Activated CD4-positive, alpha-beta T cell treated with anti-CD3 and anti-CD28 coated beads, Interleukin-2, amount 50 U/mL, for 24 hours (primary cell): ENCODE measurements around the gene RGS10.
"Not testable (repeated sequence)": the region's sequence is repeated elsewhere in the genome, so short reads cannot be mapped to it uniquely, and the experiment has no call there.

Experiments
- DNase-seq, 2 donors: peaks; one replicate each; pipeline ENCODE4 v3.0.0-alpha.2; 2020; ENCODE audit warnings: low read depth in 1 of 2, low spot score in 1 of 2

The RGS10 gene

DNA sequence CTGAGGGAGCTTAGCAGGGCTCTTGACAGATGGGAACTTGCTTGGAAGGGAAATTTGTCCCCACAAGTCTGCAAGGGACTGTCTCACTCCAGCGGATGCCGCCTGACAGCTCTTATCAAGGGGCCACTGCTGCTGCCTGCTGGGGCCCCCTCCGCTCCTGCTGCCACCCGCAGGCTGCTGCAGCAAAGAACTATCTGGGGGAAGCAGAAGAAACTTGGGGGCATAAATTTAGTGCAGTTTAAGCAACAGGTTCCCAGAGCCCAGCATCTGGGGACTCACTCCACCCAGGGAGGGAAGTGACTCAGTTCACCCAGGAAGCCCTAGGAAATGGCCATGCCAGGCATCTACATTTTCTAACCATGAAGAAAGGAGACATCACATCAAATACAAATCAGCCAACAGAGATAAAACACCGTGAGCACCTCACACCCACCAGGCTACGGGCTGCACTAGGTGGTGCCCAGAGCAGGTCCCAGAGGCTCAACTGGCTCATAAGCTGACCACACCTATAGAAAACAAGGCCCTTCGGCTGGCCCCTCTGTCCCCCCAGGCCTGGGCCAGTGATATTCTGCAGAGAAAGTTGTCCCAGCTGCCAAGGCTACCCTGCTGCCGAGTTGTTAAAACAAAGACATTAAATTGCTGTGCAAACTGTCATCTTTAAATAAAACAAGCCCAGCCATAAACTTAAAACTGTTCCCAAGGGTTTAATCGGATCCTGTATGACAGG, 3.7 kb downstream of the RGS10 start:
- no peak for DNase-seq

DNA sequence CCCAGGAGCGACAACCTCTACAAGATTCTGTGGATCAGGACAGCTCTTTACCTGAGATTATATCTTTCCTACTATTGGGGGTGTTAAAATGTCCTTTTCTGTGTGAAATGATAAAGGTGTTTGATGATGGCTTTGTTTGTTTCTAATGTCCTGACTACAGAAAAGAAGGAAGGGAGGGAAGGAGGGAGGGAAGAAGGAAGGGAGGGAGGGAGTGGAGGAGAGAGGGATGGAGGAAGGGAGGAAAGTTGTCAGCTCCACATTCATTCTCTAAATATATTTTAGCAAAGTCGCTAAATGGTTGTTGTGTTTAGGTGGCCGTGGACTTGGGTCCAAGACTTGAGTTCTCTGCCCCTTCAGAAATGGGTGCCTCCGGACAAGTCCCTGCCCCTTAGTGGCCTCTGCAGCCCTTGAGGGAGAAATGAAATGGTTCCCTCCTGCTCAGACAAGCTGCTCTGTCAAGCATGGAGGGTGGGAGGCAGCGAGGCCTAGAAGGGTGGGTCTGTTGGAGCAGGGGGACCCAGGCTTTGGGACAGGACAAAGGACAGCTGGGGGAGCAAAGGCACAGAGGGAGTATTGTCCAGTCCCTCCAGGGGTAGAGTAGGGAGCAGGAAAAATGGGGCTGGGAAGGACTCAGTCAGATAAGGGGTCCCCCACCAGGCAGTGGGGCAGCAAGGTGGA, 4.4 kb downstream of the RGS10 start:
- DNase-seq: no peak

DNA sequence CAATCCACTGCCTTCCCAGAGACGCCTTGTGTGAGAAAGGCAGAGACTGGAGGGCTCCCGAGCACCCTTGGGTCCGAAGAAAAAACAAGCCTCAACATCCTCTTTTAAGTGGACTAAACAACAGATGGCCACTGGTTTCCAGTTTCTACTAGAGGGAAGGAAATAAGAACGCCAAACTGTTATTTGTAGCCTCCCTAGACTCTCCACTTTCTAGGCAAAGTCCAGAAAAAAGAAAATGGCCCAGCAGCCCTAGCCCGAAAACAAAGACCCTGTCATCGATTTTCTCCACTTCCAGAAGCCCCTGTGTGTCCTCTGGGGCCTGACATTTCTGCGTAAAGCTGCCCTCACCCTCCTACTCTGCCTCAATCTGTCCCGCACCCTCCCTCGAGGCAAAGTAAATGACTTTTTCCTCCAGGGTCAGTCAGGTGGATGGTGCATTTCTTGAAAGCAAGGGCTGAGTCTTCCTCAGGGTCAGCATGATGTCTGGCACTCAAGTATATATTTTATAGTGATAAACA, 6.0 kb downstream of the RGS10 start:
- no peak for DNase-seq

DNA sequence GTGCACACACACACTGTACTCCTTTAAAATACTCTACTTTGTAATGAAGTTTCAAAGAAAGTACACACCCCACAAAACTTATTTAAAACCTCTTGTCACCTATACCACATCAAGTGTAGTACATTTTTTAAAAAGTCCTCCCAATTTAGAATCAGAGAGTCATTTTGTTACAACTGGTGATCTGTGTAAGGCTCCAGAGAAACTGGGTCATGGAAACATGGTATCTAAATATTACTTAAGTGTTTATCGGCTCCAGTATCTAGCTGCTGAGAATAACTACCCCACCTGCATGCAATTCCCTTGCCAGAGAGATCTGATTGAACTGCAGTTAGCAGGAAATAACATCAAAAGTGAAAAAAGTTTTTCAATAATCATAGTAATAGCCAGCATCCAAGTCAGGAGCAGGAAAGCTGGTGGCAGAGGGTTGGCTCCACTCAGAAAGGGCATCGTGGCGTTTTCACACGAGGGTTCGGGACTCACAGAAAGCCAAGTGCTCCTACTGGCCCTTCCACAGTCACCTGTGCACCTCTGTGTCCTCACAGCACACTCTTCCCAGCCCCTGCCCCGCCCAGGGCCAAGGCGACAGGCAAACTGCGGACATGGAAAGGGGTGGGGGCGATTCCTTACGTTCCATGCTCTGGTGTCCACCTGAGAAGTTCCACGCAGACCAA, 6.5 kb downstream of the RGS10 start:
- DNase-seq: no peak

DNA sequence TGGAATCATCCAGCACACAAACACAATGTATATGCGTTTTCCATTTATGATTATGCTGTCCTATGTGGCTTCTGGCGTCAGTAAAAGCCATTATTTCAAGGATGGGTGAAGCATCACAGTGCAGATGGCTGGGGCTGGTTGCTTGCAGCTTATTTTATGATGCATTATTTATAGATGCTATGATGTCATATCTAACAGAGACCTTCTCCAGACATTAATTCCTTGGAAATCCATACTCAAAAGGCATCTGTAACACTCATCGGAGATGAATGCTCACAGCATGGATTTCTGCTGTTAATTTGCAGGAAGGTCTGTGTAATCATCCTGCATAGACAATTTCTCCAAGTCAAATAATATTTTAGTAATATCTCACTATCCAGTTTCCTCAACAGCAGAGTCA, 7.2 kb downstream of the RGS10 start:
- no peak for DNase-seq

DNA sequence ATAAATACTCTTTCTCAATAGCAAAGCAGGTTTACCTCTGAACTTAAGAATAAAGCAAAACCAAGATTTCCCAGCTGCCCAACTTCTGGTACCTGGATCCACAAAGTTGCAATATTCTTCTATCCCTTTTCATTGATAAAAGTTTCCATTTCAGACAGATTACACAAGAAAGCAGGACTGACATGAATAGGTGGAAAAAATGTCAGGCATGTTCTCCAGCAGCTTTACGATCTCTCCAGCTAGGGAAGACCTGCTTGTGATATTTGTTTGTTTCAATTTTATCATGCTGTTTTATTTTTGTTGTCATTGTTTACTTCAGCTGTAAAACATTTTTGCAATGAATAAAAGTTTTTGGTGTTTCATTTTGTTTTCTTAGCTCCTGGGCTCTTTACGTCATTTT, 9.0 kb downstream of the RGS10 start:
- no peak for DNase-seq

DNA sequence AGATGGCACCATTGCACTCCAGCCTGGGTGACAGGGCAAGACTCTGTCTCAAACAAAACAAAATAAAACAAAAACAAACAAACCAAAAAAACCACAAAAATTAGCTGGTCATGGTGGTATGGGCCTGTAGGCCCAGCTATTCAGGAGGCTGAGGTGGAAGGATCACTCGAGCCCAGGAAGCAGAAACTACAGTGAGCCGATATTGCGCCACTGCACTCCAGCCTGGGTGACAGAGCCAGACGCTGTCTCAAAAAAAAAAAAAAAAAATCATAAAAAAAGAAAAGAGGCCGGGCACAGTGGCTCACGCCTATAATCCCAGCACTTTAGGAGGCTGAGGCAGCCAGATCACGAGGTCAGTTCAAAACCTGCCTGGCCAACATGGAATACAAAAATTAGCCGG, 9.7 kb downstream of the RGS10 start:
- DNase-seq: not testable (repeated sequence)

DNA sequence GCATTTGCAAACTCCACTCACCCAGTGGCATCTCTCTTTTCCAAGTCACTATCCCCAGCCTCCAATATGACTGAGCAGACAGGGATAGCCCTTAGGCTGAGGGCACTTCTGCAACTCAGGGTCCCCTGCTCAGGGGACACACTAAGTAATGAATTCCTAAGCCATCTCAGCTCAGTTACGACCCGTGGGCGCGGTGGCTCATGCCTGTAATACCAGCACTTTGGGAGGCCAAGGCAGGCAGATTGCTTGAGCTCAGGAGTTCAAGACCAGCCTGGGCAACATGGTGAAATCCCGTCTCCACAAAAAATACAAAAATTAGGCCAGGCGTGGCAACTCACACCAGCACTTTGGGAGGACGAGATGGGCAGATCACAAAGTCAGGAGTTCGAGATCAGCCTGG, 10.3 kb downstream of the RGS10 start:
- not testable (repeated sequence) for DNase-seq

DNA sequence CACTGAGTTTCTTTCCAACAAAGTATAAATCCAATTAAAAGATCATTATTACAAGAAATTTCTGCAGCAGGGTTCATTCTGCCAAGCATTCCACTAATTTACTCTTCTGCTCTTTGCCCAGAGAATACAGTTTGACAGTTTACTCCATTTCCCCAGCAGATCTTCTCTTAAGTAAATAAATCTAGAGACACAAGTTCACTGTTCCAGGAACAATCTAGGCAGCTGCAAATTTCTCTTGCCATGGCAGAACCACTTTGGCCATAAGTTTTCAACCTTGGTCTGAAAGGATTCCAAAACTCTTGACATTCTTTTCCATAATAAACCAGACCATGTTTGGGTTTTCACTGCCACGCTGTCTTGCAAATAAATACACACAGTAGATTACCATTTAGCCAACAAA, 11.5 kb downstream of the RGS10 start:
- no peak for DNase-seq

DNA sequence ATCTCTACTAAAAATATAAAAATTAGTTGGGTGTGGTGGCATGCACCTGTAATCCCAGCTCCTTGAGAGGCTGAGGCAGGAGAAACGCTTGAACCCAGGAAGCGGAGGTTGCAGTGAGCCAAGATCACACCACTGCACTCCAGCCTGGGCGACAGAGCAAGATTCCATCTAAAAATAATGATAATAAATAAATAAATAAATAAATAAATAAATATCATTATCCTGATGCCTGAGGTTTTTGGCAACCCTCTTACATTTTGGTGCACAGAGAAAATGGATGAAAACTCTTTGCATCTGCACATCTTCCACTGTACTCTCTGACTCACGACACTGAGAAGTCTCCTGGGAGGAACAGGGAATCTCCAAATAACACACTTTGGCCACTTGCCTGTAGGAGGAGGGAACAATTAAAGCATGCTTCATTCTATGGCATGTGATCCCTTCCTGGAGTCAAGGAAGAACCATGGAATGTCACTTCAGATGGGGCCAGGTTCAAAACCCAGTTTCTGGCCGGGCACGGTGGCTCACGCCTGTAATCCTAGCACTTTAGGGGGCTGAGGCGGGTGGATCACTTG, 13.8 kb downstream of the RGS10 start:
- DNase-seq: not testable (repeated sequence)

DNA sequence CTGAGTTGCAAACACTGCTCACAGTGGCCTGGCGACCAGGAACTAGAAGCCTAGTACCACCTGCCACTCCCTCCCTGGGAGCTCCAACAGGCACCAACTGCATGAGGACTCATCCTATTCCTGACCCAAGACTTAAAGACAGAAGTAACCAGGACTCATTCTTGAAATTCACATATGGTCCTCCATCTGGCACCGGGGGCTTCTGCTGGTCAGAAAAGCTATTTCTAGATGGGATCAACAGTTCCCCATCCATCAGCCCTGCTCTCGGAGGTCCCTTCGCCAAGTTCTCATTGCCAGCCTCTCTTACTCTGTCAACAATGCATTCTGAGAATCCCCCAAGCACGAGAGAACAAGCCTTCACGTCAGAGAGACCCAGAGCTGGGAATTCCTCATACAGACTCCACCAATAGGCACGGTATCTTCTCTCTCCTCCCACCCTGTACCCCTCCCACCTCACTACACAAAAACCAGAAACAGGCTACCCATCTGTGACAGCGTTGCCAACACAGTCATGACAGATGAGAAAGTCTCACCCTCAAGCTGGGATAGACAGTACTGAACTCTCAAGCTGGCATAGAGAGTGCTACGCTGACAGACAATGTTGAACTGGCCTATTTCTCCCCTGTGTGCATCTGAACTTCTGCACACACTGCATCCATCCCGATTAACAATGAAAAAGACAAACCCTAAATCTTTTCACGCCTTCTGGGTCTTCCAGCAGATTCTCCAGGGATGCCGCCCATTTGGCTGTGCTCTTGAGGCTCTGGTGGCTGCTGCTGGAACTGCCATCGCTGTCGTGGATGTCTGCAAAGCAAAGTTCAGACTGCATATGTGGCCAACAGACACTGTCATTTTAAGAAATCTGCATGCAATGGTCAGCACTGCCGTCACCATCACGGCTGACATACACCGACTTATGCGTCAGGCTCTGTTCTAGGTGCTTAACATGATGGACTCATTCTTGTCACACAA, 15.6 kb downstream of the RGS10 start:
- DNase-seq: no peak

DNA sequence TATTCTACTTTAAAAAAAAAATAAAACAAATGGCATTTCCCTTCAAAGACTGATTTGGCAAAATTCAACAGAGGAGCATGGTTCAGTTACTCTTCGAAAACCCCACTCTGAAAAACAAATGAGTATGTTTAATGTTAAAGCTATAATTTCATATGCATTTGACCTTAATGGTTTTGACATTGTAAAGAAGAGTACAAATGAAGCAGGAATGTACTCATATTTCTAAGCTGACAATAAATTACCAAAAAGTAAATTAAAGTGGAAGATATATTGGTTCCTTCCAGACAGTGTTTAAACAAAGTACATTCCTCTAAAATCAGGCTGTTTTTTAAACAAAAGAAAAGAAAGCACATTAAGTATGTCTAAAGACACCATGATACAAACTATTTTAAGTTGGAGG, 16.4 kb downstream of the RGS10 start:
- DNase-seq: no peak

DNA sequence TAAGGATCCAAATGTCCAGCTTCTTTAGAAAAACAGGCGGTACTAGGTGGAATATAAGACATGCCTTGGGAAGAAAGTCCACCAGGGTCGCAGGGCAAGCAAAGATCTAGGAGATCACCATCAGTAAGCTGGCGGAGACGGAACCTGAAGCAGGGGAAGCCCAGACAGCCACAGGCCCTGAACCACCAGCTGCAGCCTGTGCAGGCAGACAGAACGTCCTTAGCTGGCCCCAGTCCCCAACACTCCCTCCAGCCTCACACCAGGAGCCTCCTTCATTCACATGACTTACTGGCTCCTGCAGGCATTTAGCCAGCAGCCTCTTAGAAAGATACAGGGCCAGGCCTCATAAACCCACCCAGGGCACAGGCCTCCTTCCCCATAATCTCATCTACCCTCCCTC, 17.4 kb downstream of the RGS10 start:
- no peak for DNase-seq

DNA sequence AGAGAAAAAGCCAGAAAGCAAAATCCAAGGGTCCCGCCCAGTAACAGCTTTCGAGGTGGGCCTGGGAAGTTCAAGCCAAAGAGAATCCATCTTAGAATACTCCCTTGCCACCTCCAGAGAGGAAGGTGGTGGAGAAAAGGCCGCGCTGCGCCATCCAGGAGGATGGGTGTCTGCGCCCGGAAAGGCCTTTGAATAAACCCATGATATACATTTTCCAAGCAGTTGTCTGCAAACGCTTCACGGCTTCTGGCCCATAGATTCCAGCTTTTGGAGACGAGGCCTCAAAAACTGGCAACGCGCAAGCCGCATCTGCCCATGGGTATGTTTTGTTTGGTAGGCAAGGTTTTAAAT, 17.8 kb downstream of the RGS10 start:
- DNase-seq: no peak

DNA sequence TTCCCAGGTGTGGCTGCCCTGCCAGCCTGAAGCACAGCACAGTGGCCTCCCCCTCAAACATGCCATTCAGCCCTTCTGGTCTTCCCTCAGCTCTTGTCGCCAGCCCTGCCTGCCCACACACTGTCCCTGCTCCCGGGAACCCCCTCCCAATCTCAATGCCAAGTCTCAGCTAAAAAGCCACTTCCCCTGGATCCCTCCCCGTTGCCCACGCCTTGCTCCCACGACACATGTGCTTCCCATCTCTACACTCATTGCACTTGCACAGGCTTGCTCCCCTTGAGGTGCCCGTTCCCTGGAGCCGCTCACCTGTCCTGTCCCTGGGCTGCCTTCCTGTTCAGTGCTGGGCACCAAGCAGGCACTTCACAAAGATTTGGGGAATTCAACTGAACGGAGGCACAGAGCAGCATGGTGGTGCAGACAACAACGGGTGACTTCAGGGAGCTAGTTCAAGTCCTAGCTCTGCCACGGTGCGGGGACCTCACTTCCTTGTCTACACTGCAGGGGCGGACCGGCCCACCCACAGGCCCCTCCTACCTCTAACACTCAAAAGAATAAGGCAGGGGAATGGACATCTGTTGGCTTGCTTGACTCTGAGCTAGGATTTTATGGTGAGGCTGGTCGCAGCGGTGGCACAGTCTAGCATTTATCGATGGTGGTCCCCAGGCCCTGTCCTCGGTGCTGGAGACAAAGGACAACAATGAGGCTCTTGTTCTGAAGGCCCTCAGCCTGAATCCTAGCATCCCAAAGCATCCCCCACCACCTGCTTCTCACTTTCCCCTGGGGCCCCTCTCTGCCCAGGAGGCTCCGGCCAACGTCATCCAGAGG, 18.4 kb downstream of the RGS10 start:
- no peak for DNase-seq

DNA sequence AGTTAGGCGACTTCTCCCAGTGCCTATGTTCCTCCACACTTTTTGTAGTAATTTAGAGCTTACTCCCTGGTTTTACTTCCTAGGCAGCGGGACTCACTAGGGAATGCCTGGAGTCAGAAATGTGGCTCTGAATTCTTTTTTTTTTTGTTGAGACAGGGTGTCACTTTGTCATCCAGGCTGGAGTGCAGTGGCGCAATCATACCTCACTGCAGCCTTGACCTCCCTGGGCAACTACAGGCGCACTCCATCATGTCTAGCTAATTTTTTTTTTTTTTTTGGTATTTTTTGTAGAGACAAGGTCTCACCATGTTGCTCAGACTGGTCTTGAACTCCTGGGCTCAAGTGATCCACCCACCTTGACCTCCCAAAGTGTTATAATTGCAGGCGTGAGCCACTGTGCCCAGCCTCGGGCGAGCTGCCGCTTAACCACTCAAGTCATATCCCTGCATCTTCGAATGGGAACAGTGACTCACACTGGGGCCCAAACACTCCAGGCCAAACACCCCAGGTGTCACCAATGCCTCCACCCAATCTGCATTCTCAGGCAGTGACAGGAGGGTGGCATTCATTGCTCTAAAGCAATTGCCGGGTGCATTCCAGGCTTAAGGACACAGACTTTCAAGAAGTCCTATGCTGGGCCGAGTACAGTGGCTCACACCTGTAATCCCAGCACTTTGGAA, 19.6 kb downstream of the RGS10 start:
- DNase-seq: no peak

DNA sequence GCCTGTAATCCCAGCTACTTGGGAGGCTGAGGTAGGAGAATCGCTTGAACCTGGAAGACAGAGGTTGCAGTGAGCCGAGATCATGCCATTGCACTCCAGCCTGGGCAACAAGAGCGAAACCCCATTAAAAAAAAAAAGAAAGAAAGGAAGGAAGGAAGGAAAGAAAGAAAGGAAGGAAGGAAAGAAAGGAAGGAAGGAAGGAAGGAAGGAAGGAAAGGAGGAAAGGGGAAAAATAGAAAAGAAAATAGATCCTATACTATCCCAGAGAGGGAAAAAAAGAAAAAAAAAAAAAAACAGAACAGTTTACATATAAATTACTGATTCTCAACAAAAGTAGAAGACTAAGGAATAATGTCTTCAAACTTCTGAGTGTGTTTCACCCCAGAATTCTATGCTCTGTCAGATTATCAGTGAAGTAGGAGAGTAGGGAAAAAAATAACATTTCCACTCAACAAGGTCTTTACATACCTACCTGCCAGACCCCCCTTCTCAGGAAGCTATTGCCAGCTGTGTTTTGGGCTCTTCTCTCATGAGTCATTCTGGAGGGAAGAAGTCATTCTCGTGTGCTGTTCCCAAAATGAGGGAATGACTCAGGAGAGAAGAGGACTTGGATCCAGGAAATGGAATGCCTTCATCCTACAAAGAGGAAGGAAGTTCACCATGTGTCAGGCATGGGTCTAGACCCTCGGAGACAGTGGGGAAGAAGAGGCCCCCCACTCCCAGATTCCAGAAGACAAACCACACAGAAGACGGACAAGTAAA, 20.9 kb downstream of the RGS10 start:
- DNase-seq: no peak

DNA sequence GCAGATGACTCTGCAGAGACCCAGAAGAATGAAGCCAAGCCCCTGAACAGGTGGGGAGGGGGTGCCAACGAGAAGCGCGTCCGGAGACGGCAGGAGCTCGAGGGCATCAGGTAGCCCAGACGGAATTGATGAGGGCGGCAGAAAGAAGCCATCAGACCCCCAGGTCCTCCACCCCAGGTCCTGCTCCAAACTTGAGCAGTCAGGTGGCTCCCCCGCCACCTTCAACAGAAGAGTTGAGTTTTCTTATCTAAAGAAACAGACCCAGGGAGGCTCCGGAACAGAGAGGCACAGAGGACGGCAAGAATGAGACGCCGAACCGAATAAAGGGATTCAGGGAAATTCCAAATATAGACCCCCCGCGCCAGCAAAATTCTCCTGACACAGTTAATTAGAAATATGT, 22.2 kb downstream of the RGS10 start:
- no peak for DNase-seq

DNA sequence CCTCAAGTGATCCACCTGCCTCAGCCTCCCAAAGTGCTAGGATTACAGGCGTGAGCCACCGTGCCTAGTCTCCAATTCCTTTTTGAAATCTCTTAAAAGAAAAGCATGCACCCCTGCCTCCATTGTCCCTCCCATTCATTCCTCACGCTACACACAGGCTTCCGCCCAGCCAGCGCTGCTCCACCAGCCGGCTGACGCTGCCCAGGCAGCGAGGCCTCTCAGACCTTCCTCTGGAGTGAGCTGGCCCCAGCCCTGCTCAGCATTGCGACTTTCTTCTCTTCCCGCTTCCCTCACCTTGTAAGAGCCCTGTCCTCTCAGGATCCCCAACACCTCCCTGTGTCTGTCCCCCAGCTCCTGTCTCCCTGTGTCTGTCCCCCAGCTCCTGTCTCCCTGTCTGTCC, 23.6 kb downstream of the RGS10 start:
- DNase-seq: no peak
